Brain microvascular endothelial cell (primary cell): ENCODE data around the gene TPD52L2.

Experiments
- DNase-seq: peaks from one replicate; pipeline ENCODE4 v3.0.0-alpha.2; 2020
- H3K27ac ChIP-seq: fragments of 250-450 bp; sonication (Bioruptor Pico); 2 replicates; pipeline ENCODE4 v1.5.1; 2020; ENCODE audit warnings: mild to moderate bottlenecking, moderate library complexity
- H3K27me3 ChIP-seq: fragments of 250-450 bp; sonication (Bioruptor Pico); replicated peaks from 2 replicates; pipeline ENCODE4 v1.5.1; 2020; ENCODE audit warnings: mild to moderate bottlenecking
- H3K36me3 ChIP-seq: fragments of 250-450 bp; sonication (Bioruptor Pico); replicated peaks from 2 replicates; pipeline ENCODE4 v1.5.1; 2020; ENCODE audit warnings: mild to moderate bottlenecking
- H3K4me3 ChIP-seq: 2 replicates; pipeline ENCODE4 v1.5.1; 2011; ENCODE audit warnings: low read depth, mild to moderate bottlenecking, control low read depth, low read length, moderate library complexity
- CTCF ChIP-seq: IDR thresholded peaks from 2 replicates; pipeline ENCODE4 v1.5.1; 2011; ENCODE audit warnings: low read depth, mild to moderate bottlenecking, moderate library complexity, low read length, control low read depth, inconsistent platforms; ENCODE audit errors: missing control alignments
- in situ Hi-C: cut with HindIII; loops from 2 replicates; pipeline ENCODE4 v1.10.0; 2017; ENCODE audit warnings: low sequenced_read_pairs, low pct_ligation_motif_present

Gene TPD52L2

GRCh38 chr20:63823691-63824311 is 41.3 kb upstream of the TPD52L2 start:
- in situ Hi-C loops = no loop called here
- Histone ChIP-seq H3K4me3 (no peak overlapping the region), H3K27me3 (peaks cover 1% of the 10 kb centered on the region), H3K36me3 (no peaks in the 10 kb centered on the region), H3K27ac (no peak overlapping the region)
- DNase-seq = no peak
- TF ChIP-seq CTCF = no peak

GRCh38 chr20:63825331-63826118 is 39.5 kb upstream of the TPD52L2 start:
- H3K36me3 ChIP-seq = no peaks in the 10 kb centered on the region
- no peak for DNase-seq
- H3K27me3 ChIP-seq = peaks cover 4% of the 10 kb centered on the region
- TF ChIP-seq CTCF = no peak
- H3K4me3 ChIP-seq = no peak overlapping the region
- no peak overlapping the region for H3K27ac ChIP-seq
- in situ Hi-C loops = no loop called here

GRCh38 chr20:63826753-63827152 is 38.3 kb upstream of the TPD52L2 start:
- H3K27me3 ChIP-seq = peaks cover 4% of the 10 kb centered on the region
- in situ Hi-C loops = no loop called here
- H3K27ac ChIP-seq = no peak overlapping the region
- no peak for DNase-seq
- no peak overlapping the region for H3K4me3 ChIP-seq
- TF ChIP-seq CTCF = no peak
- H3K36me3 ChIP-seq = no peaks in the 10 kb centered on the region

- Histone ChIP-seq H3K27me3 (peaks cover 4% of the 10 kb centered on the region), H3K27ac (no peak overlapping the region), H3K4me3 (no peak overlapping the region), H3K36me3 (no peaks in the 10 kb centered on the region)
- TF ChIP-seq CTCF = no peak
- DNase-seq = no peak
- in situ Hi-C loops = no loop called here
These were observed 36.9 kb upstream of the TPD52L2 start for GRCh38 chr20:63828124-63828523.

GRCh38 chr20:63828545-63828944 is 36.5 kb upstream of the TPD52L2 start:
- no peak for DNase-seq
- Histone ChIP-seq H3K36me3 (no peaks in the 10 kb centered on the region), H3K27me3 (peaks cover 4% of the 10 kb centered on the region), H3K27ac (no peak overlapping the region), H3K4me3 (no peak overlapping the region)
- in situ Hi-C loops = no loop called here
- no peak for TF ChIP-seq CTCF
